Astrocyte (in vitro differentiated cells and primary cell): ENCODE measurements around the gene BORCS6. TPM values are rescaled to one million over a fixed set of nuclear protein-coding genes. Genes with fewer than 3 reads are reported as not detected.
A peak's percentile ranks its signal among the peaks of the same experiment; 100 is the strongest.

Experiments
- DNase-seq: peaks from one replicate; pipeline ENCODE4 v3.0.0-alpha.2; 2010; ENCODE audit warnings: low read depth
- FAIRE-seq: peaks from 2 replicates; lab custom pipeline; 2011; peaks lifted over from hg19 to GRCh38; lab: Jason Lieb, UNC
- H2AFZ ChIP-seq: 2 replicates; pipeline ENCODE4 v1.6.0; 2012; ENCODE audit warnings: low read depth, low read length, inconsistent platforms
- H3K27ac ChIP-seq: 2 replicates; pipeline ENCODE4 v1.5.1; 2011; ENCODE audit warnings: low read depth, low read length, inconsistent platforms
- H3K27me3 ChIP-seq: 2 replicates; pipeline ENCODE4 v1.6.0; 2011; ENCODE audit warnings: low read length, inconsistent platforms; ENCODE audit not compliant: insufficient read depth
- H3K36me3 ChIP-seq: 2 replicates; pipeline ENCODE4 v1.5.1; 2011; ENCODE audit warnings: low read length, inconsistent platforms; ENCODE audit not compliant: insufficient read depth
- H3K4me1 ChIP-seq: 2 replicates; pipeline ENCODE4 v1.5.1; 2011; ENCODE audit warnings: low read length, inconsistent platforms; ENCODE audit not compliant: insufficient read depth
- H3K4me2 ChIP-seq: 2 replicates; pipeline ENCODE4 v1.6.0; 2012; ENCODE audit warnings: low read length, inconsistent platforms
- H3K4me3 ChIP-seq: 2 replicates; pipeline ENCODE4 v1.5.1; 2011; ENCODE audit warnings: low read depth, mild to moderate bottlenecking, low read length, inconsistent platforms; ENCODE audit not compliant: insufficient read depth
- H3K79me2 ChIP-seq: 2 replicates; pipeline ENCODE4 v1.6.0; 2012; ENCODE audit warnings: mild to moderate bottlenecking, low read length, inconsistent platforms; ENCODE audit not compliant: insufficient read depth
- H3K9ac ChIP-seq: 2 replicates; pipeline ENCODE4 v1.6.0; 2012; ENCODE audit warnings: mild to moderate bottlenecking, low read length, inconsistent platforms
- H3K9me3 ChIP-seq: 2 replicates; pipeline ENCODE4 v1.5.1; 2012; ENCODE audit warnings: low read depth, mild to moderate bottlenecking, low read length, inconsistent platforms; ENCODE audit not compliant: insufficient read depth
- H4K20me1 ChIP-seq: 2 replicates; pipeline ENCODE4 v1.6.0; 2012; ENCODE audit warnings: low read length, inconsistent platforms; ENCODE audit not compliant: insufficient read depth
- H3K27ac Mint-ChIP-seq: one replicate; pipeline ENCODE4 v1.8.0; 2021; ENCODE audit warnings: mild to moderate bottlenecking, mixed read lengths; ENCODE audit not compliant: unreplicated experiment
- H3K27me3 Mint-ChIP-seq: one replicate; pipeline ENCODE4 v1.8.0; 2021; ENCODE audit warnings: low read depth, mixed read lengths; ENCODE audit not compliant: unreplicated experiment
- H3K36me3 Mint-ChIP-seq: one replicate; pipeline ENCODE4 v1.8.0; 2021; ENCODE audit warnings: low read depth, mixed read lengths; ENCODE audit not compliant: unreplicated experiment
- H3K4me1 Mint-ChIP-seq: one replicate; pipeline ENCODE4 v1.8.0; 2021; ENCODE audit warnings: low read depth, mixed read lengths; ENCODE audit not compliant: unreplicated experiment
- H3K4me3 Mint-ChIP-seq: one replicate; pipeline ENCODE4 v1.8.0; 2021; ENCODE audit warnings: mild to moderate bottlenecking, moderate library complexity, mixed read lengths; ENCODE audit not compliant: unreplicated experiment
- H3K9me3 Mint-ChIP-seq: one replicate; pipeline ENCODE4 v1.8.0; 2021; ENCODE audit warnings: mild to moderate bottlenecking, mixed read lengths; ENCODE audit not compliant: unreplicated experiment
- CTCF ChIP-seq: IDR thresholded peaks from 2 replicates; pipeline ENCODE4 v1.5.1; 2011; ENCODE audit warnings: low read depth, mild to moderate bottlenecking, inconsistent platforms, low read length, moderate library complexity; ENCODE audit not compliant: insufficient read depth
- EZH2 ChIP-seq: IDR thresholded peaks from 2 replicates; pipeline ENCODE4 v1.6.1; 2012; ENCODE audit warnings: mild to moderate bottlenecking, low read length, inconsistent platforms; ENCODE audit not compliant: insufficient read depth
- total RNA-seq: library from RNA; stranded (reverse); gene quantifications from 2 replicates; pipeline ENCODE4 v1.2.1, GENCODE V29; 2021

BORCS6 gene
- total RNA-seq, 1 donor from 2014 or later, result 6.6 TPM

GRCh38 chr17:8186446-8186786 is 3.6 kb downstream of the BORCS6 start:
- no peaks in the 10 kb centered on the region for H3K36me3 ChIP-seq
- no peaks in the 10 kb centered on the region for H3K9me3 ChIP-seq
- H3K27ac ChIP-seq, result peak overlapping the region; percentile 68
- no peaks in the 10 kb centered on the region for H3K9me3 Mint-ChIP-seq
- H3K36me3 Mint-ChIP-seq, result no peaks in the 10 kb centered on the region
- peak overlapping the region; percentile 94 for H3K4me3 ChIP-seq
- H3K4me3 Mint-ChIP-seq, result no peak overlapping the region
- peak overlapping the region; percentile 85 for H3K9ac ChIP-seq
- DNase-seq (no peak), FAIRE-seq (no peak)
- H3K4me1 Mint-ChIP-seq, result no peaks in the 10 kb centered on the region
- H3K27ac Mint-ChIP-seq, result no peak overlapping the region
- peak overlapping the region; percentile 97 for H2AFZ ChIP-seq
- H4K20me1 ChIP-seq, result peaks cover 24% of the 10 kb centered on the region
- H3K79me2 ChIP-seq, result peaks cover 15% of the 10 kb centered on the region
- H3K4me2 ChIP-seq, result peak overlapping the region; percentile 91
- H3K27me3 Mint-ChIP-seq, result no peaks in the 10 kb centered on the region
- no peaks in the 10 kb centered on the region for H3K27me3 ChIP-seq
- peaks cover 22% of the 10 kb centered on the region for H3K4me1 ChIP-seq
- TF ChIP-seq EZH2 (no peak), CTCF (no peak)

- Mint-ChIP-seq H3K4me1 (no peaks in the 10 kb centered on the region), H3K4me3 (no peak overlapping the region), H3K36me3 (no peaks in the 10 kb centered on the region), H3K27me3 (no peaks in the 10 kb centered on the region), H3K9me3 (no peaks in the 10 kb centered on the region), H3K27ac (no peak overlapping the region)
- Histone ChIP-seq H3K4me2 (peak overlapping the region; percentile 91), H3K9me3 (no peaks in the 10 kb centered on the region), H3K4me1 (peaks cover 22% of the 10 kb centered on the region), H3K79me2 (peaks cover 15% of the 10 kb centered on the region), H2AFZ (peak overlapping the region; percentile 97), H3K4me3 (peak overlapping the region; percentile 94), H3K27ac (peak overlapping the region; percentile 68), H4K20me1 (peaks cover 24% of the 10 kb centered on the region), H3K36me3 (no peaks in the 10 kb centered on the region), H3K27me3 (no peaks in the 10 kb centered on the region), H3K9ac (peak overlapping the region; percentile 85)
- no peak for TF ChIP-seq CTCF
- no peak for TF ChIP-seq EZH2
- FAIRE-seq, result no peak
- no peak for DNase-seq
Measured at GRCh38 chr17:8185582-8186445, 4.2 kb downstream of the BORCS6 start.
